H9 (cell line): ENCODE data around the gene LRRC55. TPM values are rescaled to one million over a fixed set of nuclear protein-coding genes. Genes with fewer than 3 reads are reported as not detected.

ENCODE experiments used
- DNase-seq: peaks from one replicate; pipeline ENCODE4 v3.0.0-alpha.2; 2017
- H2AFZ ChIP-seq: one replicate; pipeline ENCODE4 v1.6.1; 2013; ENCODE audit warnings: mild to moderate bottlenecking, low read length, control low read depth, moderate library complexity
- H2AK5ac ChIP-seq: 2 replicates; pipeline ENCODE4 v1.6.1; 2013; ENCODE audit warnings: low read length, control low read depth, mixed read lengths; ENCODE audit not compliant: insufficient read length
- H2BK120ac ChIP-seq: one replicate; pipeline ENCODE4 v1.6.1; 2013; ENCODE audit warnings: low read depth, mild to moderate bottlenecking, low read length, control low read depth, inconsistent platforms; ENCODE audit not compliant: poor library complexity, severe bottlenecking
- H2BK12ac ChIP-seq: 2 replicates; pipeline ENCODE4 v1.6.1; 2013; ENCODE audit warnings: low read length, control low read depth, mixed read lengths, low read depth; ENCODE audit not compliant: insufficient read length
- H2BK15ac ChIP-seq: 2 replicates; pipeline ENCODE4 v1.6.1; 2013; ENCODE audit warnings: low read depth, low read length, control low read depth
- H2BK20ac ChIP-seq: one replicate; pipeline ENCODE4 v1.6.1; 2013; ENCODE audit warnings: low read depth, mild to moderate bottlenecking, low read length, control low read depth, inconsistent platforms; ENCODE audit not compliant: poor library complexity, severe bottlenecking
- H2BK5ac ChIP-seq: 2 replicates; pipeline ENCODE4 v1.6.1; 2013; ENCODE audit warnings: low read length, control low read depth, mixed read lengths; ENCODE audit not compliant: insufficient read length
- H3K14ac ChIP-seq: 2 replicates; pipeline ENCODE4 v1.6.1; 2013; ENCODE audit warnings: low read length, control low read depth; ENCODE audit not compliant: insufficient read depth
- H3K18ac ChIP-seq: 2 replicates; pipeline ENCODE4 v1.6.1; 2013; ENCODE audit warnings: low read depth, mild to moderate bottlenecking, mixed read lengths, low read length, control low read depth; ENCODE audit not compliant: insufficient read length
- H3K23ac ChIP-seq: 2 replicates; pipeline ENCODE4 v1.6.1; 2013; ENCODE audit warnings: low read length, control low read depth, mixed read lengths, low read depth; ENCODE audit not compliant: insufficient read length
- H3K23me2 ChIP-seq: 2 replicates; pipeline ENCODE4 v1.6.1; 2013; ENCODE audit warnings: low read depth, mild to moderate bottlenecking, mixed read lengths, low read length, control low read depth; ENCODE audit not compliant: insufficient read length, poor library complexity, severe bottlenecking
- H3K27ac ChIP-seq: 2 replicates; pipeline ENCODE4 v1.5.1; 2013; ENCODE audit warnings: low read length, control low read depth, mixed read lengths, low read depth; ENCODE audit not compliant: insufficient read length
- H3K27me3 ChIP-seq: 2 replicates; pipeline ENCODE4 v1.6.1; 2013; ENCODE audit warnings: low read length, control low read depth, inconsistent platforms; ENCODE audit not compliant: insufficient read depth
- H3K4ac ChIP-seq: 2 replicates; pipeline ENCODE4 v1.6.1; 2013; ENCODE audit warnings: low read depth, mild to moderate bottlenecking, control low read depth, inconsistent platforms, low read length, moderate library complexity
- H3K4me1 ChIP-seq: 2 replicates; pipeline ENCODE4 v1.6.1; 2013; ENCODE audit warnings: low read length, control low read depth, inconsistent platforms; ENCODE audit not compliant: insufficient read depth
- H3K4me2 ChIP-seq: 2 replicates; pipeline ENCODE4 v1.6.1; 2013; ENCODE audit warnings: low read length, control low read depth, mixed read lengths; ENCODE audit not compliant: insufficient read length, insufficient read depth
- H3K56ac ChIP-seq: 2 replicates; pipeline ENCODE4 v1.6.1; 2013; ENCODE audit warnings: low read depth, mild to moderate bottlenecking, mixed read lengths, low read length, control low read depth; ENCODE audit not compliant: insufficient read length
- H3K79me1 ChIP-seq: 2 replicates; pipeline ENCODE4 v1.6.1; 2013; ENCODE audit warnings: low read depth, mild to moderate bottlenecking, moderate library complexity, low read length, control low read depth, inconsistent platforms; ENCODE audit not compliant: insufficient read depth, poor library complexity, severe bottlenecking
- H3K79me2 ChIP-seq: 2 replicates; pipeline ENCODE4 v1.6.1; 2013; ENCODE audit warnings: low read length, control low read depth, inconsistent platforms; ENCODE audit not compliant: insufficient read depth
- H3K9ac ChIP-seq: 2 replicates; pipeline ENCODE4 v1.6.1; 2013; ENCODE audit warnings: low read length, control low read depth, mixed read lengths; ENCODE audit not compliant: insufficient read length; ENCODE audit errors: extremely low read depth
- H3K9me3 ChIP-seq: one replicate; pipeline ENCODE4 v1.6.1; 2013; ENCODE audit warnings: low read depth, low read length, inconsistent platforms; ENCODE audit not compliant: control insufficient read depth
- H3T11ph ChIP-seq: one replicate; pipeline ENCODE4 v1.6.1; 2013; ENCODE audit warnings: mild to moderate bottlenecking, low read length, control low read depth, inconsistent platforms
- H4K20me1 ChIP-seq: one replicate; pipeline ENCODE4 v1.6.1; 2013; ENCODE audit not compliant: control insufficient read depth, insufficient read length, insufficient read depth
- H4K5ac ChIP-seq: 2 replicates; pipeline ENCODE4 v1.6.1; 2013; ENCODE audit warnings: low read depth, mild to moderate bottlenecking, mixed read lengths, low read length, control low read depth; ENCODE audit not compliant: insufficient read length
- H4K8ac ChIP-seq: replicated peaks from 2 replicates; pipeline ENCODE4 v1.6.1; 2013; ENCODE audit warnings: low read length, control low read depth, mixed read lengths, low read depth; ENCODE audit not compliant: insufficient read length
- H4K91ac ChIP-seq: 2 replicates; pipeline ENCODE4 v1.6.1; 2013; ENCODE audit warnings: low read depth, mild to moderate bottlenecking, moderate library complexity, mixed read lengths, low read length, control low read depth; ENCODE audit not compliant: insufficient read length
- H3K27ac Mint-ChIP-seq, 3 experiments: 2 replicates in 2 of 3; 3 replicates in 1 of 3; pipeline ENCODE4 v1.8.0; 2020 to 2021; ENCODE audit warnings: mixed read lengths in 3 of 3, mild to moderate bottlenecking in 1 of 3, moderate library complexity in 1 of 3
- H3K27me3 Mint-ChIP-seq: 2 replicates; pipeline ENCODE4 v1.8.0; 2021; ENCODE audit warnings: low read depth, mild to moderate bottlenecking, moderate library complexity, mixed read lengths
- H3K36me3 Mint-ChIP-seq, 3 experiments: 2 replicates in 2 of 3; 3 replicates in 1 of 3; pipeline ENCODE4 v1.8.0; 2020 to 2021; ENCODE audit warnings: low read depth in 3 of 3, mixed read lengths in 3 of 3; ENCODE audit not compliant: insufficient read depth in 1 of 3
- H3K4me1 Mint-ChIP-seq, 2 experiments: 2 replicates each; pipeline ENCODE4 v1.8.0; 2020; ENCODE audit warnings: mixed read lengths in 2 of 2
- H3K4me3 Mint-ChIP-seq, 2 experiments: 2 replicates in 1 of 2; 3 replicates in 1 of 2; pipeline ENCODE4 v1.8.0; 2020 to 2021; ENCODE audit warnings: mild to moderate bottlenecking in 2 of 2, mixed read lengths in 2 of 2, moderate library complexity in 1 of 2
- H3K9me3 Mint-ChIP-seq, 2 experiments: 2 replicates in 1 of 2; 3 replicates in 1 of 2; pipeline ENCODE4 v1.8.0; 2020; ENCODE audit warnings: mild to moderate bottlenecking in 2 of 2, mixed read lengths in 2 of 2, moderate library complexity in 1 of 2
- CTCF ChIP-seq: fragments of 200-600 bp; sonication (generic); conservative IDR thresholded peaks from 3 replicates; pipeline ENCODE4 v1.8.0; 2021; ENCODE audit warnings: antibody characterized with exemption, mild to moderate bottlenecking
- WGBS: extraction: QIAGEN DNeasy Blood & Tissue Kit; methylation state at CpG from one replicate; pipeline ENCODE4 v1.1.7; 2013; ENCODE audit warnings: missing lambda C conversion rate, low lambda C conversion rate, mixed read lengths; ENCODE audit not compliant: insufficient read length; ENCODE audit errors: extremely low coverage; 5-methylcytosine and 5-hydroxymethylcytosine counted together
- total RNA-seq: library from RNA; stranded (reverse); gene quantifications from 2 replicates; pipeline ENCODE4 v1.2.1, GENCODE V29; 2021

The LRRC55 gene
- total RNA-seq, 1 experiment from 2014 or later: 1.0 TPM

DNA sequence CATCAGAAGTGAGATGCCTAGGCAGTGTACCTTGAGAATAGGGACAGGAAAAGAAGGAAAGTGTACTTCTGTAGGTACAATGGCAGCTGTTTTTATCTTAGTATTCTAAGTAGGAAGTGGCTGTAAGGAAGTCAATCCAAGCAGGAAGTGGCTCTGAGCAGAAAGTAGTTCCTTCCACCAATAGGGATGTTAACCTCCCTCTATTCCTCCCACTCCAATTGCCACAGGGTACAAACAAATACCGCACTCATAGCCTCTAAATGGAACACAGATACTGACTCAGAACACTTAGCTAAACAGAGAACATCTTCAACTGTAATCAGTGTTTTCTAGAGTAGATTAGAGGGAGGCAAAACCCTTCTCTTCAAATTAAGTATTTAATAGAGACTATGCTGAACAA is 10.6 kb downstream of the LRRC55 start:
- no peaks in the 10 kb centered on the region for H4K20me1 ChIP-seq
- H3K27me3 Mint-ChIP-seq: peaks cover 4% of the 10 kb centered on the region
- H3K4me1 Mint-ChIP-seq: peaks cover 23 to 24% of the 10 kb centered on the region in 2 experiments
- no peak overlapping the region for H2AK5ac ChIP-seq
- H3K23me2 ChIP-seq: no peaks in the 10 kb centered on the region
- H3K14ac ChIP-seq: no peak overlapping the region
- no peak overlapping the region for H4K8ac ChIP-seq
- no peak overlapping the region for H3K4me2 ChIP-seq
- no peak for TF ChIP-seq CTCF
- H3K4me3 Mint-ChIP-seq: no peak overlapping the region
- no peaks in the 10 kb centered on the region for H3K79me2 ChIP-seq
- H3K4ac ChIP-seq: no peak overlapping the region
- no peak overlapping the region for H2BK5ac ChIP-seq
- no peak for DNase-seq
- no peaks in the 10 kb centered on the region for H3K79me1 ChIP-seq
- H2BK20ac ChIP-seq: no peak overlapping the region
- no peak overlapping the region for H3K23ac ChIP-seq
- no peak overlapping the region for H2AFZ ChIP-seq
- H4K5ac ChIP-seq: no peak overlapping the region
- H3K36me3 Mint-ChIP-seq: peaks cover 0 to 2% (median 0%) of the 10 kb centered on the region in 3 experiments; a peak in 2 of 7 replicates
- H2BK15ac ChIP-seq: no peak overlapping the region
- WGBS: no CpG with 5 or more reads among the region's 1 CpG
- no peaks in the 10 kb centered on the region for H3K4me1 ChIP-seq
- H3K27me3 ChIP-seq: no peaks in the 10 kb centered on the region
- no peak overlapping the region for H4K91ac ChIP-seq
- H2BK120ac ChIP-seq: no peak overlapping the region
- H3K9ac ChIP-seq: no peak overlapping the region
- no peak overlapping the region for H3K56ac ChIP-seq
- no peak overlapping the region for H2BK12ac ChIP-seq
- H3K27ac ChIP-seq: no peak overlapping the region
- no peak overlapping the region for H3K27ac Mint-ChIP-seq
- no peaks in the 10 kb centered on the region; a peak in 1 of 5 replicates for H3K9me3 Mint-ChIP-seq
- H3K18ac ChIP-seq: no peak overlapping the region
- no peaks in the 10 kb centered on the region for H3K9me3 ChIP-seq
- no peak overlapping the region for H3T11ph ChIP-seq
